Colonic mucosa (tissue), 4 donors: ENCODE results near the gene ITLN1. TPM values are rescaled to one million over a fixed set of nuclear protein-coding genes. Genes with fewer than 3 reads are reported as not detected.

Experiments used
- DNase-seq: peaks from one replicate; pipeline ENCODE4 v3.0.0-alpha.2; 2020
- H3K27ac ChIP-seq: fragments of 200-600 bp; one replicate; pipeline ENCODE4 v1.8.0; 2021
- H3K27me3 ChIP-seq: fragments of 200-600 bp; one replicate; pipeline ENCODE4 v1.8.0; 2021
- H3K36me3 ChIP-seq: fragments of 200-600 bp; one replicate; pipeline ENCODE4 v1.8.0; 2021
- H3K4me1 ChIP-seq: fragments of 200-600 bp; one replicate; pipeline ENCODE4 v1.8.0; 2021; ENCODE audit warnings: mild to moderate bottlenecking
- H3K4me3 ChIP-seq: fragments of 200-600 bp; one replicate; pipeline ENCODE4 v1.8.0; 2021
- H3K9ac ChIP-seq, 2 donors: one replicate each; pipeline ENCODE4 v1.7.0; 2013; ENCODE audit warnings: control low read depth in 2 of 2, low read depth in 2 of 2, low read length in 2 of 2
- H3K9me3 ChIP-seq: fragments of 200-600 bp; one replicate; pipeline ENCODE4 v1.8.0; 2021
- intact Hi-C: fragments of 100-400 bp; cut with DNase I; formaldehyde crosslinking; loops from one replicate; pipeline ENCODE4 v1.14.1; 2022
- total RNA-seq, 2 donors: library from RNA; stranded (reverse); fragmentation: NEBNext Ultra II Directional in 1 of 2; extraction: Animal tissue kit (Norgen Biotek cat#: 25700) in 1 of 2; gene quantifications; one replicate each; pipeline ENCODE4 v1.2.1, GENCODE V29; 2021
- TF ChIP-seq, protein P1 (sequence below): fragments of 200-600 bp; IDR thresholded peaks from one replicate; pipeline ENCODE4 v1.8.0; 2022; ENCODE audit warnings: antibody characterized with exemption, mild to moderate bottlenecking
- donor health status: healthy.
- donor health status: DM: no; HTN: no; CAD: no.
- donor health status: DM: no; HTN: no; CAD: no.

The ITLN1 gene
- total RNA-seq, 2 donors from 2014 or later, result 164 to 256 TPM

DNA sequence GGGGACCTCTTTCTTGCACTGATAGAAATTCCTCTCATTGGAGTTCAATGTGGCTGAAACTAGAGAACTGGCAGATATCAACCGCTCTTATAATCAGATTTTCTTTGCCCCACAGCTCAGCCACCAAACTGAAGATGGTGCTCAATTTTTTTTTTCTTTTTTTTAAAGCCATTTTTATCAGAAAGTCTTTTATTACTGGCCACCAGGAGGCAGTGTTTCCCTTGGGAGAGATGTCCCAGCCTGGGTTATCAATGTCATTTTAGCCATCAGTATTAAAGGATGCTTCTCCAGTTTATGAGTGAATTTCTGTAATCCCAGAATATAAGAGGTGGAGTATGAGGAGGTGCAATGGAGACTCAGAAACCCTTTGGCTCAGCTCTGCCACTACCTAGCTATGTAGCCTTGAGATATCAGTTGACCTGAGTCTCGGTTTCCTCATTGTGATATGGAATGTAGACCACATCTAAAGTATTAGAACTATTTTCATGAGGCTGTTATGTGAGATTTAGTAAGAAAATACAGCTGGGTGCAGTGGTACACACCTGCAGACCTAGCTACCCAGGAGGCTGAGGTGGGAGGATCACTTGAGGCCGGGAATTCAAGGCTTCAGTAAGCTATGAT is 49.9 kb downstream of the ITLN1 start:
- Histone ChIP-seq H3K4me3 (no peak overlapping the region), H3K4me1 (peaks cover 5% of the 10 kb centered on the region), H3K9ac (no peak overlapping the region), H3K9me3 (no peaks in the 10 kb centered on the region), H3K27me3 (no peaks in the 10 kb centered on the region), H3K36me3 (no peaks in the 10 kb centered on the region), H3K27ac (no peak overlapping the region)
- intact Hi-C loops, result loop anchor here (2.0 to 5.0 kb wide), 2 partner anchors 47 to 116 kb away; no protein-coding TSS in a partner anchor
- no peak for DNase-seq
- TF ChIP-seq, protein P1, sequence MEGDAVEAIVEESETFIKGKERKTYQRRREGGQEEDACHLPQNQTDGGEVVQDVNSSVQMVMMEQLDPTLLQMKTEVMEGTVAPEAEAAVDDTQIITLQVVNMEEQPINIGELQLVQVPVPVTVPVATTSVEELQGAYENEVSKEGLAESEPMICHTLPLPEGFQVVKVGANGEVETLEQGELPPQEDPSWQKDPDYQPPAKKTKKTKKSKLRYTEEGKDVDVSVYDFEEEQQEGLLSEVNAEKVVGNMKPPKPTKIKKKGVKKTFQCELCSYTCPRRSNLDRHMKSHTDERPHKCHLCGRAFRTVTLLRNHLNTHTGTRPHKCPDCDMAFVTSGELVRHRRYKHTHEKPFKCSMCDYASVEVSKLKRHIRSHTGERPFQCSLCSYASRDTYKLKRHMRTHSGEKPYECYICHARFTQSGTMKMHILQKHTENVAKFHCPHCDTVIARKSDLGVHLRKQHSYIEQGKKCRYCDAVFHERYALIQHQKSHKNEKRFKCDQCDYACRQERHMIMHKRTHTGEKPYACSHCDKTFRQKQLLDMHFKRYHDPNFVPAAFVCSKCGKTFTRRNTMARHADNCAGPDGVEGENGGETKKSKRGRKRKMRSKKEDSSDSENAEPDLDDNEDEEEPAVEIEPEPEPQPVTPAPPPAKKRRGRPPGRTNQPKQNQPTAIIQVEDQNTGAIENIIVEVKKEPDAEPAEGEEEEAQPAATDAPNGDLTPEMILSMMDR, result peak; percentile 40

DNA sequence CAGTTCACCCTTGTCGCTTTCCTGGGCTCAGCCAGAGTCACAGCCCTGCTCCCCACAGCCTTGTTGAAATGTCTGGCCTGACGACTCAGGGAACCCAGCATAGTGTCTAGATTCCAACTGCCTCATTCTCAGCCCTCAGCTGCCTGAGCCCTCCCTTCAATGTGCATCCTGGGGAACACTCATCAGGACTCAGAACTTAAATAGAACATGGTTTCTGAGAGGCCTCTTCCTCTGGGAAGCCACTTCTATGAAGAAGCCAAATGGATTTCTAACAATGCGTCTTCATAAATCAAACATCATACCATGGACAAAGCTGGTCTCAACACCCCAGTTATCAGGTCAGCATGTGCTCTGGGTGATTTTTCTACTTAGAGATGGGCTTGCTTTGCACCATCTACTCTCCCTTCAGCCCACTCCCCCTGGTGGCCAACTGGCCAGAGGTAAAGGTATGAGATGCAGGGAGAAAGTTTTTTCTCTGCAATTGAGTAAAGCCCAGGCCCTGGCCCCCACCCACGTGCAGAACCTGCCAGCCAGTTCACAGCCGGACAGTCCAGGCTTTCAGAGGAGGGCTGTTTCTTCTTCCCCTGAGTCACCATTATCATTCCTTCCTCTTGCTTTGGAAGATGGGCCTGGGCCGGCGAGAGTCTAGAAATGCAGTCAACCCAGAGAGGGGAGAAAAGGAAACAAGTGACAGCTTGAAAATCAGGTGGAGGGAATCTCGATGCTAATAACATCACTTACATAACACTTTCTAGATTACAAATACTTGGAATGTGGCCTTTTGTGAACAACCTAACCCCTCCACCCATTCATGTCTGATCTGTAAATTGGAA is 54.4 kb downstream of the ITLN1 start:
- Histone ChIP-seq H3K27me3 (no peaks in the 10 kb centered on the region), H3K4me3 (no peak overlapping the region), H3K9ac (no peak overlapping the region), H3K4me1 (no peaks in the 10 kb centered on the region), H3K9me3 (no peaks in the 10 kb centered on the region), H3K36me3 (no peaks in the 10 kb centered on the region), H3K27ac (no peak overlapping the region)
- TF ChIP-seq, protein P1, result peak; percentile 61
- peak; percentile 78 for DNase-seq
- intact Hi-C loops, result loop anchor here (2.0 kb wide), 2 partner anchors 54 to 104 kb away; no protein-coding TSS in a partner anchor

DNA sequence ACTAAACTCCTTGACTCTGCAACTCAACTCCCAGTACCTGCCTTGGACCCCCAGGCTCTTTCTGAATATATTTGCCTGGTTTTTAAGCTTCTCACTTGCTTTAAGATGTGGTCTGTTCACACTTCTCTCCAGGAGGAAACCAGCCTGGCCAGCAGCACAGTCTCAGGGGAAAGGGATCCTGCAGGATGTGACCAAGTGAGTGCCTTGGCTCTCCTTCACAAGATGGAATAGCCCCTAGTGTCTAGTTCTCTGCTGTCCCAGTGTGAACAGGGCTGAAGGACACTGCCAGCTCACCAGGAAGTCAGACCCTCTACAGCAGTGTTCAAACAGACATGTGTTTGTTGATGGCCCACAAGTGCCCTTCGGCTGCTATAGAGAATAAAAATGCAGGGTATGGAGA is 55.2 kb downstream of the ITLN1 start:
- Histone ChIP-seq H3K27me3 (no peaks in the 10 kb centered on the region), H3K9me3 (no peaks in the 10 kb centered on the region), H3K4me1 (no peaks in the 10 kb centered on the region), H3K9ac (peak overlapping the region in 1 of 2 donors; percentile 24), H3K27ac (no peak overlapping the region), H3K36me3 (no peaks in the 10 kb centered on the region), H3K4me3 (no peak overlapping the region)
- intact Hi-C loops, result loop anchor here (2.0 to 5.0 kb wide), 3 partner anchors 53 to 152 kb away; no protein-coding TSS in a partner anchor
- TF ChIP-seq, protein P1, result no peak
- DNase-seq, result no peak

DNA sequence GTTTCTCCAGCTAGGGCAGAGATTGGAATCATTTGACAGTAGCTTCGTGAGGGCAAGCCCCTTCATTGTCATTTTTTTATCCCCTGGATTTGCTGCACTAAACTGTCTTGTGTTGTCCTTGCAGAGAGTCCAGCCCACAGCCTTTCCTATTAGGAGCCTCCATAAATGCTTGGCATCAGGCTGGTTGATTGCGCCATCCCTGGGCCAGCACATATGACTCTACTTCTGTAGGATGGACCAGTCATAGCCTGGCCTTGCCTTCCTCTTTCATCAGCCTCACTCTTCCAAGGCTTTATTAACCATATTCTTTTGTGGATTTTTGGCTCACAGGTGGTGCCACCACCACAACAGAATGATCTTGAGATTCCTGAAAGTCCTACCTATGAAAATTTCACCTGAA is 57.6 kb downstream of the ITLN1 start:
- H3K4me1 ChIP-seq, result no peaks in the 10 kb centered on the region
- H3K27me3 ChIP-seq, result no peaks in the 10 kb centered on the region
- TF ChIP-seq, protein P1, result no peak
- no peak overlapping the region for H3K4me3 ChIP-seq
- H3K36me3 ChIP-seq, result no peaks in the 10 kb centered on the region
- no peaks in the 10 kb centered on the region for H3K9me3 ChIP-seq
- no peak overlapping the region for H3K9ac ChIP-seq
- intact Hi-C loops, result loop anchor here (5.0 kb wide), 1 partner anchor 150 kb away; no protein-coding TSS in a partner anchor
- DNase-seq, result no peak
- H3K27ac ChIP-seq, result no peak overlapping the region

DNA sequence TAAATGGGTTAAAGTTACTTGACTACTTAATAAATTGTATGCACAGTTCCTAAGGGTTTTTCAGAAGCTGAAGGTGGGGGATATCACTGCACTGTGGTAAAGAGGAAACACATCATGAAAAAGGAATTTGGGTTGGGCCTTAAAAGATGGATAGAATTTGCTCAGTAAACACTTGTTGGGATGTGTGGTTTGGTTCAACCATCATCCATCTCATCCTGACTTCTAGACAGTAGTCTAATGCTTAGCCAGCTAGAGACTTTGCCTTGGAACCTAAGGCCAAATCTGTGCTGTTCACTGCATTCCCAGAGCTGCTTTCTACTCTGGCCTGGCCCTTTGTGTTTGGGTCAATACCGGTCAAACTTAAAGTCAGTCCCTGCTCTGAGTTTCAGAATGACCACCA is 58.4 kb downstream of the ITLN1 start:
- TF ChIP-seq, protein P1, result no peak
- no peaks in the 10 kb centered on the region for H3K4me1 ChIP-seq
- H3K27ac ChIP-seq, result no peak overlapping the region
- H3K27me3 ChIP-seq, result no peaks in the 10 kb centered on the region
- H3K9me3 ChIP-seq, result no peaks in the 10 kb centered on the region
- no peak overlapping the region for H3K9ac ChIP-seq
- no peak overlapping the region for H3K4me3 ChIP-seq
- no peaks in the 10 kb centered on the region for H3K36me3 ChIP-seq
- intact Hi-C loops, result loop anchor here (5.0 kb wide), 1 partner anchor 149 kb away; no protein-coding TSS in a partner anchor
- DNase-seq, result no peak

Other genes starting within 250 kb of the ITLN1 start
- gene SLAMF1, start 238.1 kb downstream of the ITLN1 start, total RNA-seq, result 1 to 10 TPM in 1 of 2 donors, under 1 TPM in 1; 0.69 to 1.2 TPM
- 1 to 10 TPM; 4.9 to 9.2 TPM for gene CD48, start 173.4 kb downstream of the ITLN1 start, total RNA-seq
- gene SLAMF7, start 145.9 kb downstream of the ITLN1 start, total RNA-seq, result 1 to 10 TPM; 4.9 to 7.0 TPM
- gene LY9, start 89.0 kb downstream of the ITLN1 start, total RNA-seq, result 1 to 10 TPM; 1.2 to 2.7 TPM
- gene CD244, start 22.3 kb downstream of the ITLN1 start, total RNA-seq, result under 1 TPM; 0.49 to 0.58 TPM
- not detected for gene ITLN2, start 69.6 kb upstream of the ITLN1 start, total RNA-seq
- 100 to 1,000 TPM; 134 to 179 TPM for gene F11R, start 136.0 kb upstream of the ITLN1 start, total RNA-seq
- 10 to 100 TPM; 74.7 to 87.8 TPM for gene TSTD1, start 153.8 kb upstream of the ITLN1 start, total RNA-seq
- gene USF1, start 160.8 kb upstream of the ITLN1 start, total RNA-seq, result 10 to 100 TPM; 63.6 TPM
- gene ARHGAP30, start 184.7 kb upstream of the ITLN1 start, total RNA-seq, result 1 to 10 TPM; 3.5 to 5.3 TPM
- gene NECTIN4, start 204.4 kb upstream of the ITLN1 start, total RNA-seq, result 1 to 10 TPM; 4.6 to 7.8 TPM
- gene KLHDC9, start 213.2 kb upstream of the ITLN1 start, total RNA-seq, result 10 to 100 TPM in 1 of 2 donors, 1 to 10 TPM in 1; 7.1 to 10.1 TPM
- gene PFDN2, start 232.9 kb upstream of the ITLN1 start, total RNA-seq, result 10 to 100 TPM; 42.7 to 49.6 TPM
- gene NIT1, start 232.9 kb upstream of the ITLN1 start, total RNA-seq, result 10 to 100 TPM; 58.8 to 84.4 TPM
- gene DEDD, start 247.5 kb upstream of the ITLN1 start, total RNA-seq, result 10 to 100 TPM; 33.8 to 34.3 TPM